Activated CD4-positive, alpha-beta T cell treated with anti-CD3 and anti-CD28 coated beads, Interleukin-2, amount 50 U/mL, for 1 hour (primary cell): Measurements from ENCODE around the gene SORL1.

Experiments used
- DNase-seq: peaks from one replicate; pipeline ENCODE4 v3.0.0-alpha.2; 2020

SORL1 gene

DNA sequence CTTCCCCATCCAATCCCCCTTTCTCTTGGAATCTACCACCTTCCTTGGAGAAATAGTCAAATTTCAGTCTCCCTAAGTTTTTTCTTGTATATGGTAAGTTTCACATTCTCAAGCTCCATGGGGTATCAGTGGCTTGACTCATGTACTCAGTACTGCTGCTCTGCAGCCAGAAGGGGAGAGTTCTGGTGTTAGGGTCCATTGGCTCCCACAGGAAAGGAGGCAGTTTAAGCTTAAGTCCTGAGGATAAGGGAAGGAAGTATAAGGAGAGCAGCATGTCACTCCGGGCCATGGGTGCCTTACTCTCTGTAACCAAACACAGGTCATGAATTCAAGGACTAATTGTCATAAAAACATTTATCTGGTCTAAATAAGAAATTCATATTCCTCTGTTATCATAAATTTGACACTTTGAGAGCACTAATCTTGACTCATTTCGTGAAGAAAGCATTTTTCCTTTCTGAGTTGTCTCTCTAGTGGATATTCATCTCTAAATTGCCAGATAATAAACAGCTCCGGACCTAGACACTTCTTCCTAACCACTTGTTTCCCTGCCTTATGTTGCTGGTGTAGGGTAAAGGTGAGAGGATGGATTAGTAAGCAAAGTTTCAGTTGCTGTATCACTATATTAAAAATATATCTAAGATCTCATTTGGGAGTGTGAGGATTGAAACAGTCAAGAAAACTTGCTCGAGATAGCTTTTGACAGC, 20.1 kb upstream of the SORL1 start:
- DNase-seq, result no peak

DNA sequence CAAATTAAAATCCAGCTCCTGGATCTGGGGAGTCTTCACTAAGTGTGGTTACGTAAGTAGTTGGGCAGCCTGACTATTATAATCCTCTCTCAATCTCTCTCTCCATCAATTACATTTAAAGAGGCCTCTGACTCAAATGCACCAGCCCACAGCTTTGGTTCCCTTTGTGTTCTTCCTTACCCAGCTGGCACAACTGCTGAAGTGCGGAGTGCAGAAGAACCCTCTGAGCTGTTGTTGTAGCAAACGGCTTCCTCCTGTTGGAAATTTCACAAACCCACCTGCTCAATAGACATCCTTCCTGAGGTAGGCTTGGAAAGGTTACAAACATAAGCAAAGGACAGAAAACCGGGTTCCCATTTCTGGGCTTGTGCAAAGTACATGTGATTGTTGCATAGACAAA, 17.0 kb upstream of the SORL1 start:
- no peak for DNase-seq

- DNase-seq, result no peak
Observed at GRCh38 chr11:121435551-121436511, 16.3 kb upstream of the SORL1 start.

- DNase-seq, result no peak
Observed at GRCh38 chr11:121437018-121437685, 15.0 kb upstream of the SORL1 start.

GRCh38 chr11:121437686-121438078, 14.4 kb upstream of the SORL1 start:
- no peak for DNase-seq

DNA sequence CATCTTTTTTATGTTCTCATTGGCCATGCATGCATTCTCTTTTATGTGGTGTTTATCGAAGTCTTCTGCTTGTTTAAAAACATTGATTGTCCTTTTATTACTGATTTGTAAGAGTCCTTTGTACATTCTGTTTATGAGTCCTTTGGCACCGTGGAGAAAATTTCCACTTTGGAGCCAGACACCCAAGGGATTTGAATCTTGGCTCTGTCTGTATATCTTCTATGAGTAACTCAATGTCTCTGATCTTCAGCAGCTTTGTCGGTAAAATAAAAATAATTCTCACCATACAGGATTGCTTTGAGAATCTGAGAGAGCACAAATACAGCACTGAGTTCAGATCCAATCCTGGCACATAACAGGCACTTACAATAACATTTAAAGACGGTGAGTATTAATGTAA, 12.8 kb upstream of the SORL1 start:
- no peak for DNase-seq

DNA sequence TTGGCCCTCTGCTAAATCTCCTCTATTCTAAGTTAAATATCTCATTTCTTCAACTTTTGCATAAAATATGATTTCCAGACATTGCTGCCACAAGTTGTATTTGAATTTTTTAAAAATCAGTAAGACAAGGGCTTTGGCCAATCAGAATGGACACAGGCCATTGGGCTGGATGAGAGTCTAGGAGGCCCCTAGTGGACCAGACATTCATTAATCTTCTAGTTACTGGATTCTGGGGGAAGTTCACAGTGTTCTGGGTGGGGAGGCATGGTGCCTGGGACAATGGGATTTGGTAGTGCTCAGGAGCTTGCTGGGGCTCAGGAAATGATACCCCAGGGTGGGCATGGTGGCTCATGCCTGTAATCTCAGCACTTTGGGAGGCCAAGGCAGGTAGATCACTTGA, 12.4 kb upstream of the SORL1 start:
- DNase-seq, result no peak

GRCh38 chr11:121441521-121441920, 10.6 kb upstream of the SORL1 start:
- DNase-seq, result no peak

GRCh38 chr11:121443688-121444275, 8.3 kb upstream of the SORL1 start:
- no peak for DNase-seq

DNA sequence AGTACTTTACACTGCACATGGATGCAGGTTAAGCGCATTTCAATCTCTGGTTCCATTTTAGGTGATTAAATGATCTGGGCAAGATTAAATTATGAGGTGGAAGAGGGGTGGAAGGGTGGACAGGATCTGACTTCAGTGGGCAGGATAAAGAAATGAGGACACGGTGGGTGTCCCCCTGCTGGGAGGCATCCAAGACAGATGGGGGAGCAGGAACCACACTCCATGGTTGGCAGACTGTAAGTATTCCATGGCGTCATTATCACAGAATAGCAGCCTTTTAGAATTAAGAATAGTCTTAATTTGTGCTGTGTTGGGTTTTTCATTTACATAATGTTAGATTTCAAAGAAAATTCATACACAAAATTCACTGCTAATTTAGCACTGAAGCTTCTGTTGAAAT, 7.6 kb upstream of the SORL1 start:
- no peak for DNase-seq

- no peak for DNase-seq
Observed at GRCh38 chr11:121445071-121445768, 6.9 kb upstream of the SORL1 start.

DNA sequence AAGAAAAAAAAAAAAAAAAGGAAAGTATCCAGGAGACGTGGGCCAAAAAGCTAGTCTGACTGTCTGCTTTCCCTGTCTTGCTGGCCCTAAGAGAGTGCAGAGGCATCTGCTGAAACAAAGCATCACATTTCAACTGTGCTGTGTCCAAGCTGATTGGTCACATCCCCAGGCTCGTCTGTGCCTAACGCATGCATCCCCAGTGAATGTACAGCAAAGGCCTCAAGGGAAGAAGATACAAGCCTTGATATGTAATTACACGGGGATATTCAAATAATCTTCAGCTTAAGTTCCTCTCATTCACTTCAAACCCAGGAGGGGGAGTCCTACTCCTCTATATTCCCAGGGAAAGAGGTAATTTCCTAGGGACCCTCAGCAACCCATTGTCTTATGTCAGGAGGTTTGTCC, 5.4 kb upstream of the SORL1 start:
- DNase-seq, result no peak

GRCh38 chr11:121448011-121448410, 4.1 kb upstream of the SORL1 start:
- no peak for DNase-seq

DNA sequence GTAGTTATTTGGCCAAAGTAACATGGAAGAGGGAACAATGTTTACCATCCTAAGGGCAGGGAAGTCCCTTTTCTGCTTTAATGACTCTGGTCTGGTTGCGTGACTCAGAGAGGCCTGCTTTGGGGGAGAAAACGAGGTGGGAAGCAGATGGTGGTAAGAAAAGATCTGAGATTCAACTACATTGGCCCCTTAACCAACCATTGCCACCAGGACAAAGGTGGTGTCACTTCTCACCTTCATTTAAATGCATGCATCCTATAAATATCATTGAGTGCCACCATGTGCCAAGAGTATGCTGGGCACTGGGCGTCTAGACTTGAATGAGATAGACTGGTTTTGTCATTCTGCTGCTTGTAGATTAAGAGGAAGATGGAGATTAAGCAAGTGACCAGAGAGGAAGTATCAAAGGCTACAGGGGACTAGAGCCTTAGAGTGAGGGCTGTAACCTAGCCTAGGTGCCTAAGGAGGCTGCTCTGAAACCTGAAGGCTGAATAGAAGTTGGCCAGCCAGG, 3.6 kb upstream of the SORL1 start:
- DNase-seq, result no peak

DNA sequence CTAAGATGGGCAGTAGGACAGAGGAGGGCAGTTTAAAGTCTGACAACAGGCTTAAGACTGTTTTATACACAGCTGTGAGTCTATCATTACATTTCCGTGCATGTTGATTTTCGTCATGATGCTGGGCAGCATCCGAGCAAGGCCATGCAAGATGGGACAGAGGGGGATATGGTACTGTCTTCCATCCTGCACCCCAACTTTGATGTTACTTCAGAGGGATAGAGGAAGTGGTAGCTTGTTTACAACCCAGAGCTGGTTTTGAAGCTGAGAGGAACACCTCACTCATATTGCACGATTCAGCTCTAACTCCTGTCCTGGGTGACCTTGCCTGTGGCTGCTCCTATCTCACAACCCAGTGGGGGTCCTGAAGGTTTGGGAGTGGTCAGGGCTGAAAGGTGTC, 3.0 kb upstream of the SORL1 start:
- no peak for DNase-seq

DNA sequence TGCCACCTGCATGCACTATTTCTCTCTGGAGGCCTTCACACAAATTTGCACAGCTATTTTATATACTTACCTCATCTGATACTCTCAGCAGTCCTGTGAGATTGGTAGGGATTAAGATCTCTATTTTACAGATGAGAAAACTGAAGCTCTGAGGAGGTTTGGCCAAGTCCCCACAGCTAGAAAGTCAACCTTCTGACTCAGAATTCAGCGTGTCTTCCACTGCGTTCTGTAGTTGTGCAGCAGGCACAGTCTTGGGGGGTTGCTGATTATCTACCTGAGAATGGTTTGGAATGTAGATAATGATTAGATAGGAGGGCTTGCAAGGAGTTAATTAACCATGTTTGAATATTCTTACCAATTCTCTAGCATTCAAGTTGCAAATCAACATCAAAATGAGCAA, 2.5 kb upstream of the SORL1 start:
- no peak for DNase-seq

DNA sequence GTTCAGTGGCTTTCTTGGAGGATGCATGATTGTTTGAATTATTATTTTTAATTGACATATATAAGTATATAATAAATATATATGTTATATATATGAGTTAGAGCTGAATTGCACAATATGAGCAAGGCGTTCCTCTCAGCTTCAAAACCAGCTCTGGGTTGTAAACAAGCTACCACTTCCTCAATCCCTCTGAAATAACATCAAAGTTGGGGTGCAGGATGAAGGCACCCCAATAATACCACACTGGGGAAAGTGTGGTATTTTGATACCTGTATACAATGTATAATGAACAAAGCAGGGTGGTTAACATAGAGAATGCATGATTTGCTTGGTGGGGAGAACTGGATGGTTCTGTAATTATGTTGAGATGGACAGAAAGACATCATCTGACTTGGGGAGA, 1.7 kb upstream of the SORL1 start:
- DNase-seq, result no peak

GRCh38 chr11:121451178-121451985, 732 bp upstream of the SORL1 start:
- peak; percentile 43 for DNase-seq

DNA sequence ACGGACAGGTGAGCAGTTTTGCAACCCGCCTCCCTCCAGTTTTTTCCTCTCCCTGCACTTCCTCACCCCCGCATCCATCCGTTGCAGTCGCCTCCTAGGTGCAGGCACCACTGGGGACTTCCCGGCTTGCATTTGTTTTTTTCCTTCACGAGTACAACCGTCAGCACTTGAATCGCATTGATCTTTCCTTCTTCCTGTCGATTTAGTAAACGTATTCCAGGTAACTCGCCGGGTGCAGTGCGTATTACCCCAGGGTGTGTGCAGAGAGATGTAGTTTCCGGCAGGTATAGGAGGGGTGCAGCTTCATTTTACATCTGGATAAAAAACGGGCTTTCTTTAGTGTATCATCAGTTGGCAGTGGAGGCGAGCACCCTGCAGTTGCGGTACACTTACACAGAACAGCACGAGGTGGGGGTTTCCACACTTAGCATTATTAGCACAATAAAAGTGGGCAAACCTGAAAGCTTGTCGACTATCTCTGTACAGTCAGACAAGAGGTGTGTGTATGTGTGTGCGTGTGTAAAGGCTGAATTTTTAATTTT, 566 bp downstream of the SORL1 start, which contains the start of gene SORL1-AS1:
TSS of gene SORL1-AS1 (minus strand) at position 359 of the 542 bp plus-strand sequence.
- DNase-seq, result peak; percentile 60

GRCh38 chr11:121453589-121454299, 1.6 kb downstream of the SORL1 start:
- no peak for DNase-seq
